Astrocyte (in vitro differentiated cells and primary cell): Measurements from ENCODE around the gene CTNNA3. TPM values are rescaled to one million over a fixed set of nuclear protein-coding genes. Genes with fewer than 3 reads are reported as not detected.

Experiments used
- DNase-seq: peaks from one replicate; pipeline ENCODE4 v3.0.0-alpha.2; 2010; ENCODE audit warnings: low read depth
- FAIRE-seq: peaks from 2 replicates; lab custom pipeline; 2011; peaks lifted over from hg19 to GRCh38; lab: Jason Lieb, UNC
- H2AFZ ChIP-seq: 2 replicates; pipeline ENCODE4 v1.6.0; 2012; ENCODE audit warnings: low read depth, low read length, inconsistent platforms
- H3K27ac ChIP-seq: 2 replicates; pipeline ENCODE4 v1.5.1; 2011; ENCODE audit warnings: low read depth, low read length, inconsistent platforms
- H3K27me3 ChIP-seq: 2 replicates; pipeline ENCODE4 v1.6.0; 2011; ENCODE audit warnings: low read length, inconsistent platforms; ENCODE audit not compliant: insufficient read depth
- H3K36me3 ChIP-seq: 2 replicates; pipeline ENCODE4 v1.5.1; 2011; ENCODE audit warnings: low read length, inconsistent platforms; ENCODE audit not compliant: insufficient read depth
- H3K4me1 ChIP-seq: 2 replicates; pipeline ENCODE4 v1.5.1; 2011; ENCODE audit warnings: low read length, inconsistent platforms; ENCODE audit not compliant: insufficient read depth
- H3K4me2 ChIP-seq: 2 replicates; pipeline ENCODE4 v1.6.0; 2012; ENCODE audit warnings: low read length, inconsistent platforms
- H3K4me3 ChIP-seq: 2 replicates; pipeline ENCODE4 v1.5.1; 2011; ENCODE audit warnings: low read depth, mild to moderate bottlenecking, low read length, inconsistent platforms; ENCODE audit not compliant: insufficient read depth
- H3K79me2 ChIP-seq: 2 replicates; pipeline ENCODE4 v1.6.0; 2012; ENCODE audit warnings: mild to moderate bottlenecking, low read length, inconsistent platforms; ENCODE audit not compliant: insufficient read depth
- H3K9ac ChIP-seq: 2 replicates; pipeline ENCODE4 v1.6.0; 2012; ENCODE audit warnings: mild to moderate bottlenecking, low read length, inconsistent platforms
- H3K9me3 ChIP-seq: 2 replicates; pipeline ENCODE4 v1.5.1; 2012; ENCODE audit warnings: low read depth, mild to moderate bottlenecking, low read length, inconsistent platforms; ENCODE audit not compliant: insufficient read depth
- H4K20me1 ChIP-seq: 2 replicates; pipeline ENCODE4 v1.6.0; 2012; ENCODE audit warnings: low read length, inconsistent platforms; ENCODE audit not compliant: insufficient read depth
- H3K27ac Mint-ChIP-seq: one replicate; pipeline ENCODE4 v1.8.0; 2021; ENCODE audit warnings: mild to moderate bottlenecking, mixed read lengths; ENCODE audit not compliant: unreplicated experiment
- H3K27me3 Mint-ChIP-seq: one replicate; pipeline ENCODE4 v1.8.0; 2021; ENCODE audit warnings: low read depth, mixed read lengths; ENCODE audit not compliant: unreplicated experiment
- H3K36me3 Mint-ChIP-seq: one replicate; pipeline ENCODE4 v1.8.0; 2021; ENCODE audit warnings: low read depth, mixed read lengths; ENCODE audit not compliant: unreplicated experiment
- H3K4me1 Mint-ChIP-seq: one replicate; pipeline ENCODE4 v1.8.0; 2021; ENCODE audit warnings: low read depth, mixed read lengths; ENCODE audit not compliant: unreplicated experiment
- H3K4me3 Mint-ChIP-seq: one replicate; pipeline ENCODE4 v1.8.0; 2021; ENCODE audit warnings: mild to moderate bottlenecking, moderate library complexity, mixed read lengths; ENCODE audit not compliant: unreplicated experiment
- H3K9me3 Mint-ChIP-seq: one replicate; pipeline ENCODE4 v1.8.0; 2021; ENCODE audit warnings: mild to moderate bottlenecking, mixed read lengths; ENCODE audit not compliant: unreplicated experiment
- EZH2 ChIP-seq: IDR thresholded peaks from 2 replicates; pipeline ENCODE4 v1.6.1; 2012; ENCODE audit warnings: mild to moderate bottlenecking, low read length, inconsistent platforms; ENCODE audit not compliant: insufficient read depth
- total RNA-seq: library from RNA; stranded (reverse); gene quantifications from 2 replicates; pipeline ENCODE4 v1.2.1, GENCODE V29; 2021
- TF ChIP-seq, protein P1 (sequence below): IDR thresholded peaks from 2 replicates; pipeline ENCODE4 v1.5.1; 2011; ENCODE audit warnings: low read depth, mild to moderate bottlenecking, inconsistent platforms, low read length, moderate library complexity; ENCODE audit not compliant: insufficient read depth

The CTNNA3 gene
- total RNA-seq, 1 donor from 2014 or later = 0.73 TPM

- H3K27me3 ChIP-seq = no peaks in the 10 kb centered on the region
- H3K27ac ChIP-seq = no peak overlapping the region
- H3K4me3 ChIP-seq = no peak overlapping the region
- no peak overlapping the region for H3K4me3 Mint-ChIP-seq
- H3K4me1 Mint-ChIP-seq = peaks cover 2% of the 10 kb centered on the region
- H3K36me3 ChIP-seq = no peaks in the 10 kb centered on the region
- H2AFZ ChIP-seq = no peak overlapping the region
- TF ChIP-seq, protein P1, sequence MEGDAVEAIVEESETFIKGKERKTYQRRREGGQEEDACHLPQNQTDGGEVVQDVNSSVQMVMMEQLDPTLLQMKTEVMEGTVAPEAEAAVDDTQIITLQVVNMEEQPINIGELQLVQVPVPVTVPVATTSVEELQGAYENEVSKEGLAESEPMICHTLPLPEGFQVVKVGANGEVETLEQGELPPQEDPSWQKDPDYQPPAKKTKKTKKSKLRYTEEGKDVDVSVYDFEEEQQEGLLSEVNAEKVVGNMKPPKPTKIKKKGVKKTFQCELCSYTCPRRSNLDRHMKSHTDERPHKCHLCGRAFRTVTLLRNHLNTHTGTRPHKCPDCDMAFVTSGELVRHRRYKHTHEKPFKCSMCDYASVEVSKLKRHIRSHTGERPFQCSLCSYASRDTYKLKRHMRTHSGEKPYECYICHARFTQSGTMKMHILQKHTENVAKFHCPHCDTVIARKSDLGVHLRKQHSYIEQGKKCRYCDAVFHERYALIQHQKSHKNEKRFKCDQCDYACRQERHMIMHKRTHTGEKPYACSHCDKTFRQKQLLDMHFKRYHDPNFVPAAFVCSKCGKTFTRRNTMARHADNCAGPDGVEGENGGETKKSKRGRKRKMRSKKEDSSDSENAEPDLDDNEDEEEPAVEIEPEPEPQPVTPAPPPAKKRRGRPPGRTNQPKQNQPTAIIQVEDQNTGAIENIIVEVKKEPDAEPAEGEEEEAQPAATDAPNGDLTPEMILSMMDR = no peak
- TF ChIP-seq EZH2 = no peak
- no peaks in the 10 kb centered on the region for H3K36me3 Mint-ChIP-seq
- DNase-seq = no peak
- H3K9me3 Mint-ChIP-seq = no peaks in the 10 kb centered on the region
- H3K4me1 ChIP-seq = no peaks in the 10 kb centered on the region
- H3K9ac ChIP-seq = no peak overlapping the region
- no peaks in the 10 kb centered on the region for H3K9me3 ChIP-seq
- H4K20me1 ChIP-seq = no peaks in the 10 kb centered on the region
- no peak overlapping the region for H3K4me2 ChIP-seq
- FAIRE-seq = no peak
- no peaks in the 10 kb centered on the region for H3K27me3 Mint-ChIP-seq
- no peaks in the 10 kb centered on the region for H3K79me2 ChIP-seq
- H3K27ac Mint-ChIP-seq = no peak overlapping the region
Measured at GRCh38 chr10:66505003-66505657, 1190.9 kb downstream of the CTNNA3 start.

DNA sequence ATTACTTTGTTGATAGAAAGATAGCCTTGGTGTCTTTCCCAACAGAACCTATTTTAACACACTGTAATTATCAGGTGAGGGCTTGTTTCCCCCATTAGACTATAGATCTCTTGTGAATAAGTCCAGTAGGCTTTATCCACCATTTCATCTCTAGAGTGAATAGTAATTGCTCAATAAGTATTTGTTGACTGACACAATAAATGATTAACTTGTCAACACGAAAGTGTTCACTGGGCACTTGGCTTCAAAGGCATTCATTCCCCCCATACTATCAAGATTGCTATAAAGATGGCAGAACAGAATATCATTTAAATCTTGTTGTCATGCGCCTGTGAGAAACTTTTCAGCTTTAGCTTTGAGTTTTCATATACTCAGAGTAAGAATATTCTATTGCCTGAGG is 1194.6 kb downstream of the CTNNA3 start:
- DNase-seq (no peak), FAIRE-seq (no peak)
- H3K27ac ChIP-seq = no peak overlapping the region
- no peak for TF ChIP-seq EZH2
- TF ChIP-seq, protein P1 = no peak
- Mint-ChIP-seq H3K4me3 (no peak overlapping the region), H3K27me3 (no peaks in the 10 kb centered on the region), H3K27ac (no peak overlapping the region), H3K4me1 (peaks cover 2% of the 10 kb centered on the region), H3K36me3 (no peaks in the 10 kb centered on the region), H3K9me3 (no peaks in the 10 kb centered on the region)
- no peak overlapping the region for H3K9ac ChIP-seq
- no peak overlapping the region for H2AFZ ChIP-seq
- H3K4me3 ChIP-seq = no peak overlapping the region
- no peak overlapping the region for H3K4me2 ChIP-seq
- no peaks in the 10 kb centered on the region for H3K27me3 ChIP-seq
- H4K20me1 ChIP-seq = no peaks in the 10 kb centered on the region
- no peaks in the 10 kb centered on the region for H3K79me2 ChIP-seq
- no peaks in the 10 kb centered on the region for H3K9me3 ChIP-seq
- no peaks in the 10 kb centered on the region for H3K36me3 ChIP-seq
- H3K4me1 ChIP-seq = no peaks in the 10 kb centered on the region

- Mint-ChIP-seq H3K4me3 (no peak overlapping the region), H3K27ac (no peak overlapping the region), H3K4me1 (no peaks in the 10 kb centered on the region), H3K9me3 (no peaks in the 10 kb centered on the region), H3K27me3 (no peaks in the 10 kb centered on the region), H3K36me3 (no peaks in the 10 kb centered on the region)
- no peaks in the 10 kb centered on the region for H3K9me3 ChIP-seq
- TF ChIP-seq, protein P1 = no peak
- TF ChIP-seq EZH2 = no peak
- H3K27ac ChIP-seq = no peak overlapping the region
- DNase-seq (no peak), FAIRE-seq (no peak)
- no peak overlapping the region for H3K9ac ChIP-seq
- no peaks in the 10 kb centered on the region for H4K20me1 ChIP-seq
- H3K4me1 ChIP-seq = no peaks in the 10 kb centered on the region
- no peaks in the 10 kb centered on the region for H3K27me3 ChIP-seq
- no peaks in the 10 kb centered on the region for H3K36me3 ChIP-seq
- H3K4me3 ChIP-seq = no peak overlapping the region
- no peak overlapping the region for H2AFZ ChIP-seq
- no peaks in the 10 kb centered on the region for H3K79me2 ChIP-seq
- H3K4me2 ChIP-seq = no peak overlapping the region
Measured at GRCh38 chr10:66483966-66484365, 1212.0 kb downstream of the CTNNA3 start.
